PC-3 (cell line): ENCODE measurements around the gene RBM20. TPM values are rescaled to one million over a fixed set of nuclear protein-coding genes. Genes with fewer than 3 reads are reported as not detected.

Source experiments
- ATAC-seq: fragments of 200-7000 bp; cut with Tn5 transposase; 2 replicates; pipeline ENCODE4 v1.9.1; 2020; ENCODE audit warnings: mild to moderate bottlenecking, moderate library complexity
- BruUV-seq: library from RNA; stranded (reverse); fragments of 400-500 nt; replicated peaks from 2 replicates; lab custom pipeline; 2021; lab: Mats Ljungman, UMichigan
- CTCF ChIA-PET: fragments of 300-600 bp; sonication (Branson Sonifier 250); formaldehyde crosslinking; loops from one replicate; lab custom pipeline; 2022; ENCODE audit warnings: antibody characterized with exemption; lab: Charles Lee
- POLR2A ChIA-PET: fragments of 300-600 bp; sonication (Branson Sonifier 250); formaldehyde crosslinking; loops from one replicate; lab custom pipeline; 2022; ENCODE audit warnings: antibody characterized with exemption; ENCODE audit not compliant: unreplicated experiment; lab: Charles Lee
- DNase-seq: peaks from one replicate; pipeline ENCODE4 v3.0.0-alpha.2; 2015
- H2AFZ ChIP-seq: fragments of 300-600 bp; sonication (generic); 2 replicates; pipeline ENCODE4 v1.6.0; 2016; ENCODE audit warnings: antibody characterized with exemption, low read length
- H3F3A ChIP-seq: fragments of 300-600 bp; sonication (generic); one replicate; pipeline ENCODE4 v1.6.0; 2017; ENCODE audit warnings: antibody characterized with exemption, low read length, control low read depth, mild to moderate bottlenecking; ENCODE audit not compliant: unreplicated experiment
- H3K27ac ChIP-seq: fragments of 300-600 bp; sonication (generic); 2 replicates; pipeline ENCODE4 v1.5.1; 2016; ENCODE audit warnings: mild to moderate bottlenecking, low read length
- H3K27me3 ChIP-seq: fragments of 300-600 bp; sonication (generic); 2 replicates; pipeline ENCODE4 v1.6.1; 2016; ENCODE audit warnings: low read length, mixed read lengths
- H3K36me3 ChIP-seq: fragments of 300-600 bp; sonication (generic); 2 replicates; pipeline ENCODE4 v1.6.1; 2016; ENCODE audit warnings: low read depth, mixed run types, low read length, mixed read lengths
- H3K4me1 ChIP-seq: fragments of 300-600 bp; sonication (generic); 2 replicates; pipeline ENCODE4 v1.5.1; 2016; ENCODE audit warnings: low read length; ENCODE audit not compliant: insufficient read depth
- H3K4me2 ChIP-seq: fragments of 300-600 bp; sonication (generic); 2 replicates; pipeline ENCODE4 v1.6.0; 2016; ENCODE audit warnings: low read length
- H3K4me3 ChIP-seq: fragments of 300-600 bp; sonication (generic); 2 replicates; pipeline ENCODE4 v1.5.1; 2016; ENCODE audit warnings: mild to moderate bottlenecking, low read length, mixed read lengths
- H3K79me2 ChIP-seq: fragments of 300-600 bp; sonication (generic); 2 replicates; pipeline ENCODE4 v1.6.1; 2017; ENCODE audit warnings: low read length, mixed read lengths
- H3K9ac ChIP-seq: fragments of 300-600 bp; sonication (generic); 2 replicates; pipeline ENCODE4 v1.6.0; 2016; ENCODE audit warnings: mild to moderate bottlenecking, low read length
- H3K9me2 ChIP-seq: fragments of 300-600 bp; sonication (generic); replicated peaks from 2 replicates; pipeline ENCODE4 v1.6.1; 2016; ENCODE audit warnings: mixed run types, low read length, mixed read lengths
- H3K9me3 ChIP-seq: fragments of 300-600 bp; sonication (generic); 2 replicates; pipeline ENCODE4 v1.6.1; 2016; ENCODE audit warnings: low read length, mixed read lengths
- H4K20me1 ChIP-seq: fragments of 300-600 bp; sonication (generic); 2 replicates; pipeline ENCODE4 v1.6.1; 2016; ENCODE audit warnings: low read length, mixed read lengths
- CTCF ChIP-seq: fragments of 300-600 bp; sonication (generic); conservative IDR thresholded peaks from 2 replicates; pipeline ENCODE4 v1.5.1; 2017; ENCODE audit warnings: antibody characterized with exemption, low read depth, mild to moderate bottlenecking, low read length
- EZH2 ChIP-seq: fragments of 300-600 bp; sonication (generic); IDR thresholded peaks from one replicate; pipeline ENCODE4 v1.6.1; 2017; ENCODE audit warnings: antibody characterized with exemption, mild to moderate bottlenecking, low read length; ENCODE audit not compliant: unreplicated experiment
- EZH2phosphoT487 ChIP-seq: fragments of 300-600 bp; sonication (generic); IDR thresholded peaks from 2 replicates; pipeline ENCODE4 v1.6.1; 2018; ENCODE audit warnings: mild to moderate bottlenecking, antibody characterized with exemption, low read length, borderline replicate concordance
- intact Hi-C: fragments of 100-400 bp; cut with micrococcal nuclease; formaldehyde crosslinking; loops from 2 replicates; pipeline ENCODE4 v1.9.0; 2023
- total RNA-seq: library from RNA; depleted of rRNA; stranded (reverse); fragments of >200 nt; gene quantifications from 2 replicates; pipeline ENCODE4 v1.2.3, GENCODE V29; 2014

RBM20 gene
- total RNA-seq, 1 experiment from 2014 or later: 0.40 TPM

- Histone ChIP-seq H3K79me2 (no peaks in the 10 kb centered on the region), H4K20me1 (no peaks in the 10 kb centered on the region), H3K9ac (no peak overlapping the region), H3K4me1 (no peaks in the 10 kb centered on the region), H3K4me3 (no peak overlapping the region), H3K4me2 (no peak overlapping the region), H3F3A (no peaks in the 10 kb centered on the region), H3K9me2 (no peaks in the 10 kb centered on the region), H3K27me3 (no peaks in the 10 kb centered on the region), H2AFZ (no peak overlapping the region), H3K27ac (no peak overlapping the region), H3K9me3 (no peaks in the 10 kb centered on the region), H3K36me3 (no peaks in the 10 kb centered on the region)
- TF ChIP-seq EZH2 (no peak), EZH2phosphoT487 (no peak), CTCF (no peak)
- ChIA-PET CTCF (no interaction called here), POLR2A (no interaction called here)
- BruUV-seq: no TSS peak
- ATAC-seq: no peak
- no peak for DNase-seq
- intact Hi-C loops: no loop called here
These were observed 138.5 kb downstream of the RBM20 start for GRCh38 chr10:110782616-110783015.

GRCh38 chr10:110783509-110784107, 139.5 kb downstream of the RBM20 start:
- TF ChIP-seq EZH2 (no peak), CTCF (no peak), EZH2phosphoT487 (no peak)
- ATAC-seq: no peak
- CTCF ChIA-PET: no interaction called here

GRCh38 chr10:110784198-110784597, 140.1 kb downstream of the RBM20 start:
- Histone ChIP-seq H4K20me1 (no peaks in the 10 kb centered on the region), H3K27ac (no peak overlapping the region), H3K9me2 (no peaks in the 10 kb centered on the region), H3K36me3 (no peaks in the 10 kb centered on the region), H3K4me2 (no peak overlapping the region), H3K4me1 (no peaks in the 10 kb centered on the region), H3F3A (no peaks in the 10 kb centered on the region), H3K4me3 (no peak overlapping the region), H3K9me3 (no peaks in the 10 kb centered on the region), H3K27me3 (no peaks in the 10 kb centered on the region), H2AFZ (no peak overlapping the region), H3K9ac (no peak overlapping the region), H3K79me2 (no peaks in the 10 kb centered on the region)
- ChIA-PET POLR2A (no interaction called here), CTCF (no interaction called here)
- ATAC-seq: no peak
- BruUV-seq: no TSS peak
- intact Hi-C loops: no loop called here
- DNase-seq: no peak
- TF ChIP-seq EZH2phosphoT487 (no peak), EZH2 (no peak), CTCF (no peak)

More at GRCh38 chr10:110783509-110784107, 139.5 kb downstream of the RBM20 start:
- POLR2A ChIA-PET: no interaction called here
- Histone ChIP-seq H3K9ac (no peak overlapping the region), H3K4me3 (no peak overlapping the region), H3K9me2 (no peaks in the 10 kb centered on the region), H3F3A (no peaks in the 10 kb centered on the region), H3K9me3 (no peaks in the 10 kb centered on the region), H3K27me3 (no peaks in the 10 kb centered on the region), H3K36me3 (no peaks in the 10 kb centered on the region), H3K4me1 (no peaks in the 10 kb centered on the region), H3K4me2 (no peak overlapping the region), H4K20me1 (no peaks in the 10 kb centered on the region), H3K79me2 (no peaks in the 10 kb centered on the region), H3K27ac (no peak overlapping the region), H2AFZ (no peak overlapping the region)
- BruUV-seq: no TSS peak
- no peak for DNase-seq
- intact Hi-C loops: no loop called here
